ENCODE measurements around the gene APEH. TPM values are rescaled to one million over a fixed set of nuclear protein-coding genes. Genes with fewer than 3 reads are reported as not detected.
A peak's percentile ranks its signal among the peaks of the same experiment; 100 is the strongest.
"Not testable (repeated sequence)": the region's sequence is repeated elsewhere in the genome, so short reads cannot be mapped to it uniquely, and the experiment has no call there.

APEH gene
- total RNA-seq, 1 donor from 2014 or later, result 74.4 TPM

GRCh38 chr3:49689046-49689907 is 15.1 kb downstream of the APEH start, which contains the start of the genes MST1 and RNF123:
Gene MST1, minus strand, starts transcription at chr3:49689474. Its CDS starts 783 bp downstream, at chr3:49688691.
Gene RNF123, plus strand, starts transcription at chr3:49689557. Its CDS starts 1,609 bp downstream, at chr3:49691166.
- peak; percentile 67 for ATAC-seq
- DNase-seq (ENCODE audit: low spot score), result peak; percentile 91

- ATAC-seq; DNase-seq (ENCODE audit: low spot score): not testable (repeated sequence)
Observed at GRCh38 chr3:49689908-49690624, 15.9 kb downstream of the APEH start.

- not testable (repeated sequence) for ATAC-seq; DNase-seq (ENCODE audit: low spot score)
Observed at GRCh38 chr3:49690856-49691255, 16.7 kb downstream of the APEH start.

- not testable (repeated sequence) for ATAC-seq; DNase-seq (ENCODE audit: low spot score)
Observed at GRCh38 chr3:49691481-49691880, 17.3 kb downstream of the APEH start.

GRCh38 chr3:49694409-49695070 is 20.4 kb downstream of the APEH start:
- DNase-seq (ENCODE audit: low spot score), result not testable (repeated sequence)

GRCh38 chr3:49695350-49696015 is 21.3 kb downstream of the APEH start:
- not testable (repeated sequence) for DNase-seq (ENCODE audit: low spot score)
- peak; percentile 36 for ATAC-seq

More at GRCh38 chr3:49694409-49695070, 20.4 kb downstream of the APEH start:
- not testable (repeated sequence) for ATAC-seq

- DNase-seq (ENCODE audit: low spot score) (no peak), ATAC-seq (no peak)
Observed at GRCh38 chr3:49699281-49699979, 25.3 kb downstream of the APEH start.

GRCh38 chr3:49700014-49700413 is 25.9 kb downstream of the APEH start:
- DNase-seq (ENCODE audit: low spot score) (no peak), ATAC-seq (no peak)

- ATAC-seq (no peak), DNase-seq (ENCODE audit: low spot score) (no peak)
Observed at GRCh38 chr3:49700453-49701128, 26.4 kb downstream of the APEH start.

GRCh38 chr3:49701388-49702077 is 27.4 kb downstream of the APEH start:
- no peak for DNase-seq (ENCODE audit: low spot score)
- peak; percentile 51 for ATAC-seq

GRCh38 chr3:49702672-49703071 is 28.5 kb downstream of the APEH start:
- ATAC-seq (no peak), DNase-seq (ENCODE audit: low spot score) (no peak)

GRCh38 chr3:49703443-49703927 is 29.3 kb downstream of the APEH start:
- peak; percentile 83 for ATAC-seq
- DNase-seq (ENCODE audit: low spot score), result no peak

- ATAC-seq, result no peak
- no peak for DNase-seq (ENCODE audit: low spot score)
Observed at GRCh38 chr3:49703956-49704355, 29.8 kb downstream of the APEH start.

GRCh38 chr3:49704629-49705028 is 30.5 kb downstream of the APEH start:
- no peak for DNase-seq (ENCODE audit: low spot score)
- no peak for ATAC-seq

GRCh38 chr3:49705390-49705960 is 31.3 kb downstream of the APEH start:
- DNase-seq (ENCODE audit: low spot score) (no peak), ATAC-seq (no peak)

- ATAC-seq, result no peak
- no peak for DNase-seq (ENCODE audit: low spot score)
Observed at GRCh38 chr3:49706456-49707112, 32.4 kb downstream of the APEH start.

- DNase-seq (ENCODE audit: low spot score), result no peak
- ATAC-seq, result no peak
Observed at GRCh38 chr3:49707113-49707480, 32.9 kb downstream of the APEH start.

- ATAC-seq (no peak), DNase-seq (ENCODE audit: low spot score) (no peak)
Observed at GRCh38 chr3:49709852-49710251, 35.7 kb downstream of the APEH start.

Measured in left lobe of liver (tissue), 2 donors.